ENCODE results near the gene SMARCD2. TPM values are rescaled to one million over a fixed set of nuclear protein-coding genes. Genes with fewer than 3 reads are reported as not detected.

Gene SMARCD2
- total and polyA plus RNA-seq, 2 of the 13 experiments (the other 11 are each of a cell fraction or from before 2014, with no cell fraction given), result 122 to 150 TPM

DNA sequence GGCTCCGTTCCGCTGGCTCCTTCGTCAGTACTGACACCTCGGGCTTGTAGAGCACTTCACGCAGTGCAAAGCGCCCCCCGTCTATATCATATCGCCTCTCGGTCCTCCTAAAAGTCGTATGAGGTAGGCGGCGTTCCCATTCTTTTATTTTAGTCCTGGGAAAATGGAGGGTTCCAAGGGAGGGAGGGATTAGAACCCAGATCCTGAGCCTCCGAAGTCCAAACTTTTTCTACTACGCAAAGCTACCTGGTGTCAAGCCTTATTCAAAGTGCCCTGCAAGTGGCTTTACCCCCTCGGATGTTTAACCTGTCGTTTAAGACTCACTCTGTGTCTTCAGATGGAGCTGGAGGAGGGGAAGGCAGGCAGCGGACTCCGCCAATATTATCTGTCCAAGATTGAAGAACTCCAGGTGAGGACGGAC lies 14.7 kb downstream of the SMARCD2 start (continued):
- TF ChIP-seq NFKB2 (CRISPR knock-in tag; IDR thresholded peaks at IDR 0.05; ENCODE audit: borderline replicate concordance), result no peak
- TF ChIP-seq, protein P1, sequence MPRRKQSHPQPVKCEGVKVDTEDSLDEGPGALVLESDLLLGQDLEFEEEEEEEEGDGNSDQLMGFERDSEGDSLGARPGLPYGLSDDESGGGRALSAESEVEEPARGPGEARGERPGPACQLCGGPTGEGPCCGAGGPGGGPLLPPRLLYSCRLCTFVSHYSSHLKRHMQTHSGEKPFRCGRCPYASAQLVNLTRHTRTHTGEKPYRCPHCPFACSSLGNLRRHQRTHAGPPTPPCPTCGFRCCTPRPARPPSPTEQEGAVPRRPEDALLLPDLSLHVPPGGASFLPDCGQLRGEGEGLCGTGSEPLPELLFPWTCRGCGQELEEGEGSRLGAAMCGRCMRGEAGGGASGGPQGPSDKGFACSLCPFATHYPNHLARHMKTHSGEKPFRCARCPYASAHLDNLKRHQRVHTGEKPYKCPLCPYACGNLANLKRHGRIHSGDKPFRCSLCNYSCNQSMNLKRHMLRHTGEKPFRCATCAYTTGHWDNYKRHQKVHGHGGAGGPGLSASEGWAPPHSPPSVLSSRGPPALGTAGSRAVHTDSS (CRISPR knock-in tag; conservative IDR thresholded peaks at IDR 0.05), result no peak
- TF ChIP-seq RCOR2 (CRISPR knock-in tag; IDR thresholded peaks at IDR 0.05), result no peak
- no peak for TF ChIP-seq ZNF354B (CRISPR knock-in tag; IDR thresholded peaks at IDR 0.05)
- TF ChIP-seq, protein P2, sequence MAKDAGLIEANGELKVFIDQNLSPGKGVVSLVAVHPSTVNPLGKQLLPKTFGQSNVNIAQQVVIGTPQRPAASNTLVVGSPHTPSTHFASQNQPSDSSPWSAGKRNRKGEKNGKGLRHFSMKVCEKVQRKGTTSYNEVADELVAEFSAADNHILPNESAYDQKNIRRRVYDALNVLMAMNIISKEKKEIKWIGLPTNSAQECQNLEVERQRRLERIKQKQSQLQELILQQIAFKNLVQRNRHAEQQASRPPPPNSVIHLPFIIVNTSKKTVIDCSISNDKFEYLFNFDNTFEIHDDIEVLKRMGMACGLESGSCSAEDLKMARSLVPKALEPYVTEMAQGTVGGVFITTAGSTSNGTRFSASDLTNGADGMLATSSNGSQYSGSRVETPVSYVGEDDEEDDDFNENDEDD (CRISPR knock-in tag; IDR thresholded peaks at IDR 0.05; ENCODE audit: borderline replicate concordance), result no peak
- TF ChIP-seq, protein P3, sequence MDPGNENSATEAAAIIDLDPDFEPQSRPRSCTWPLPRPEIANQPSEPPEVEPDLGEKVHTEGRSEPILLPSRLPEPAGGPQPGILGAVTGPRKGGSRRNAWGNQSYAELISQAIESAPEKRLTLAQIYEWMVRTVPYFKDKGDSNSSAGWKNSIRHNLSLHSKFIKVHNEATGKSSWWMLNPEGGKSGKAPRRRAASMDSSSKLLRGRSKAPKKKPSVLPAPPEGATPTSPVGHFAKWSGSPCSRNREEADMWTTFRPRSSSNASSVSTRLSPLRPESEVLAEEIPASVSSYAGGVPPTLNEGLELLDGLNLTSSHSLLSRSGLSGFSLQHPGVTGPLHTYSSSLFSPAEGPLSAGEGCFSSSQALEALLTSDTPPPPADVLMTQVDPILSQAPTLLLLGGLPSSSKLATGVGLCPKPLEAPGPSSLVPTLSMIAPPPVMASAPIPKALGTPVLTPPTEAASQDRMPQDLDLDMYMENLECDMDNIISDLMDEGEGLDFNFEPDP (CRISPR knock-in tag; conservative IDR thresholded peaks at IDR 0.05), result no peak
- TF ChIP-seq NCOA1 (CRISPR knock-in tag; IDR thresholded peaks at IDR 0.05), result 0 out of 2 replicates have a peak, but pooled peaks have one; percentile 73
- TF ChIP-seq ZKSCAN5 (CRISPR knock-in tag; IDR thresholded peaks at IDR 0.05), result no peak
- 0 out of 2 replicates have a peak, but pooled peaks have one; percentile 6 for TF ChIP-seq NKX3-1 (CRISPR knock-in tag; IDR thresholded peaks at IDR 0.05)
- TF ChIP-seq HOXA5 (CRISPR knock-in tag; IDR thresholded peaks at IDR 0.05), result peak; percentile 67; the same call in 1 of the 2 replicates
- TF ChIP-seq ZFYVE20 (CRISPR knock-in tag; IDR thresholded peaks at IDR 0.05; ENCODE audit: borderline replicate concordance, low read depth), result no peak
- no peak for TF ChIP-seq BRCA1 (CRISPR knock-in tag; IDR thresholded peaks at IDR 0.05)
- TF ChIP-seq ZNF790 (CRISPR knock-in tag; IDR thresholded peaks at IDR 0.05; ENCODE audit: borderline replicate concordance), result 0 out of 2 replicates have a peak, but pooled peaks have one; percentile 68
- TF ChIP-seq KDM1A (CRISPR knock-in tag; IDR thresholded peaks at IDR 0.05), result no peak
- 0 out of 2 replicates have a peak, but pooled peaks have one; percentile 2 for TF ChIP-seq ZNF777 (CRISPR knock-in tag; IDR thresholded peaks at IDR 0.05)
- no peak for TF ChIP-seq ELF1 (CRISPR knock-in tag; IDR thresholded peaks at IDR 0.05)
- TF ChIP-seq PHB2 (IDR thresholded peaks at IDR 0.05; ENCODE audit: partially characterized antibody), result no peak
- TF ChIP-seq YEATS4 (CRISPR knock-in tag; IDR thresholded peaks at IDR 0.05; ENCODE audit: borderline replicate concordance), result no peak
- no peak for TF ChIP-seq RFX1 (IDR thresholded peaks at IDR 0.05)
- TF ChIP-seq MEIS1 (CRISPR knock-in tag; IDR thresholded peaks at IDR 0.05; ENCODE audit: borderline replicate concordance), result no peak; the same call in 1 of the 2 replicates
- no peak for TF ChIP-seq HOXA3 (CRISPR knock-in tag; IDR thresholded peaks at IDR 0.05)
- TF ChIP-seq ZNF549 (CRISPR knock-in tag; IDR thresholded peaks at IDR 0.05), result no peak
- 0 out of 2 replicates have a peak, but pooled peaks have one; percentile 0 for TF ChIP-seq ZNF629 (CRISPR knock-in tag; conservative IDR thresholded peaks at IDR 0.05)
- 0 out of 2 replicates have a peak, but pooled peaks have one; percentile 5 for TF ChIP-seq ARNT2 (CRISPR knock-in tag; IDR thresholded peaks at IDR 0.05; ENCODE audit: low read depth)
- TF ChIP-seq ZNF598 (CRISPR knock-in tag; IDR thresholded peaks at IDR 0.05; ENCODE audit: borderline replicate concordance), result 0 out of 2 replicates have a peak, but pooled peaks have one; percentile 3
- TF ChIP-seq, protein P4, sequence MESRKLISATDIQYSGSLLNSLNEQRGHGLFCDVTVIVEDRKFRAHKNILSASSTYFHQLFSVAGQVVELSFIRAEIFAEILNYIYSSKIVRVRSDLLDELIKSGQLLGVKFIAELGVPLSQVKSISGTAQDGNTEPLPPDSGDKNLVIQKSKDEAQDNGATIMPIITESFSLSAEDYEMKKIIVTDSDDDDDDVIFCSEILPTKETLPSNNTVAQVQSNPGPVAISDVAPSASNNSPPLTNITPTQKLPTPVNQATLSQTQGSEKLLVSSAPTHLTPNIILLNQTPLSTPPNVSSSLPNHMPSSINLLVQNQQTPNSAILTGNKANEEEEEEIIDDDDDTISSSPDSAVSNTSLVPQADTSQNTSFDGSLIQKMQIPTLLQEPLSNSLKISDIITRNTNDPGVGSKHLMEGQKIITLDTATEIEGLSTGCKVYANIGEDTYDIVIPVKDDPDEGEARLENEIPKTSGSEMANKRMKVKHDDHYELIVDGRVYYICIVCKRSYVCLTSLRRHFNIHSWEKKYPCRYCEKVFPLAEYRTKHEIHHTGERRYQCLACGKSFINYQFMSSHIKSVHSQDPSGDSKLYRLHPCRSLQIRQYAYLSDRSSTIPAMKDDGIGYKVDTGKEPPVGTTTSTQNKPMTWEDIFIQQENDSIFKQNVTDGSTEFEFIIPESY (CRISPR knock-in tag; IDR thresholded peaks at IDR 0.05), result no peak
- no peak for TF ChIP-seq SCMH1 (CRISPR knock-in tag; IDR thresholded peaks at IDR 0.05; ENCODE audit: borderline replicate concordance)
- TF ChIP-seq FOXK2 (IDR thresholded peaks at IDR 0.05), result no peak
